ENCODE results near the gene IL16.

The IL16 gene

DNA sequence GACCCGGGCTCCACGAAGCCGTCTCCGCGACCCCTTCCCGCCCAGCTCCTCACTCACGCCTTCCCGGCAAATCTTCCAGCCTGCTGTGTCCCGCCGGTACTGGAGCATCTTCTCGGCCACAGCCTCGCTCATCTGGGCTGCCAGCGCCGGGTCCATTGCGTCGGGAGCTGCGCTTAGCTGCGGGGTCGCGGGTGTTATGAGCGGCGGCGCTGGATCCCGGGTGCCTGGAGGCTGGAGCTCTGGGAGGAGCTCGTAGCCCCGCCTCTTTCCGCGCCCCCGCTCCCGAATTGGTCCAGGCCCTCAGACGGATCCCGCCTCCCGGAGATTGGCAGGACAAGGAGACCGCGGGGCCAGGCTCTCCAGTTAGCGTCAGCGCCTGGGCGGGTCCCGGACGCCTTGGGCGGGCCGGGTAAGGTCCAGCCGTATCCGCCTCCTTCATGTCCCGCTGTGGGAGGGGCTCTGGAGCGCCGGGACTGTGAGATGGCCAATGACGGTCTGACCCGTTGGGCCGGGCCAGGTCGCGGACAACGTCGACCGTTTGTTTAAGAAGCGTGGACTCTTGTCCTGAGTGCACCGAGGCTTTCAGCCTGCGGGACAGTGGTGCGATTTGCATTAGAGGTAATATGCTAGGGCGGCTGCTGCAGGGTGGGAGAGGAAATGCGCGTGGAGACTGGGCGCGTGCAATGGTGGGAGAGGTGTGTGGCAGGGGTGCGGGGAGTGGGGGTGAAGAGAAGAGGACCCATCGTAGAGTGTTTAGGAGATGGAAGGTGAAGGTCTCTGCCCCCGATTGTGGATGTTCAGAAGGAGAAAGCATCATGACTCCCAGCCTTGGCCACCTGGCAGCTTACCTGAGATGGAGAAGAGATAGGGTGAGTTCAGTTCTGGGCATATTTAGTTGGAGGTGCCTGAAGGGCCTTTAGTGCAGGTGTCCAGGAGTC is 127.5 kb downstream of the IL16 start, which contains the start of gene STARD5:
Gene STARD5, minus strand, starts transcription at position 198 of the 938 bp plus-strand sequence. Its CDS starts 42 bp downstream, at position 156.
- TF ChIP-seq, protein P1, sequence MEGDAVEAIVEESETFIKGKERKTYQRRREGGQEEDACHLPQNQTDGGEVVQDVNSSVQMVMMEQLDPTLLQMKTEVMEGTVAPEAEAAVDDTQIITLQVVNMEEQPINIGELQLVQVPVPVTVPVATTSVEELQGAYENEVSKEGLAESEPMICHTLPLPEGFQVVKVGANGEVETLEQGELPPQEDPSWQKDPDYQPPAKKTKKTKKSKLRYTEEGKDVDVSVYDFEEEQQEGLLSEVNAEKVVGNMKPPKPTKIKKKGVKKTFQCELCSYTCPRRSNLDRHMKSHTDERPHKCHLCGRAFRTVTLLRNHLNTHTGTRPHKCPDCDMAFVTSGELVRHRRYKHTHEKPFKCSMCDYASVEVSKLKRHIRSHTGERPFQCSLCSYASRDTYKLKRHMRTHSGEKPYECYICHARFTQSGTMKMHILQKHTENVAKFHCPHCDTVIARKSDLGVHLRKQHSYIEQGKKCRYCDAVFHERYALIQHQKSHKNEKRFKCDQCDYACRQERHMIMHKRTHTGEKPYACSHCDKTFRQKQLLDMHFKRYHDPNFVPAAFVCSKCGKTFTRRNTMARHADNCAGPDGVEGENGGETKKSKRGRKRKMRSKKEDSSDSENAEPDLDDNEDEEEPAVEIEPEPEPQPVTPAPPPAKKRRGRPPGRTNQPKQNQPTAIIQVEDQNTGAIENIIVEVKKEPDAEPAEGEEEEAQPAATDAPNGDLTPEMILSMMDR (IDR thresholded peaks at IDR 0.05; ENCODE audit: insufficient read depth, low read length, poor library complexity, severe bottlenecking), result no peak
- no peak for TF ChIP-seq EZH2phosphoT487 (conservative IDR thresholded peaks at IDR 0.05; ENCODE audit: low read length)
- no peaks in the 10 kb centered on the region for H3K79me2 ChIP-seq (ENCODE audit: insufficient read depth, low read length)
- no peak within 1 kb of the TSS for H3K27ac ChIP-seq (ENCODE audit: low read depth, low read length)
- H4K20me1 ChIP-seq (ENCODE audit: low read depth, low read length), result no peaks in the 10 kb centered on the region
- H3K4me2 ChIP-seq (ENCODE audit: low read depth, low read length, poor library complexity, severe bottlenecking), result peak within 1 kb of the TSS; percentile 88
- peak within 1 kb of the TSS; percentile 67 for H3K9ac ChIP-seq (ENCODE audit: low read length)
- no peaks in the 10 kb centered on the region for H3K9me3 ChIP-seq (ENCODE audit: insufficient read depth, low read length)
- peak within 1 kb of the TSS; percentile 78 for H3K4me3 ChIP-seq (ENCODE audit: insufficient read depth, low read length, poor library complexity, severe bottlenecking)
- H3K9me2 ChIP-seq (replicated peaks; ENCODE audit: insufficient read depth, low read length), result no peaks in the 10 kb centered on the region
- no peaks in the 10 kb centered on the region for H3K27me3 ChIP-seq (ENCODE audit: low read length)
- peak within 1 kb of the TSS; percentile 97 for H2AFZ ChIP-seq (ENCODE audit: low read depth, low read length, severe bottlenecking)
- no peaks in the 10 kb centered on the region for H3F3A ChIP-seq (ENCODE audit: insufficient read depth)
- no peaks in the 10 kb centered on the region for H3K36me3 ChIP-seq (ENCODE audit: low read length)

DNA sequence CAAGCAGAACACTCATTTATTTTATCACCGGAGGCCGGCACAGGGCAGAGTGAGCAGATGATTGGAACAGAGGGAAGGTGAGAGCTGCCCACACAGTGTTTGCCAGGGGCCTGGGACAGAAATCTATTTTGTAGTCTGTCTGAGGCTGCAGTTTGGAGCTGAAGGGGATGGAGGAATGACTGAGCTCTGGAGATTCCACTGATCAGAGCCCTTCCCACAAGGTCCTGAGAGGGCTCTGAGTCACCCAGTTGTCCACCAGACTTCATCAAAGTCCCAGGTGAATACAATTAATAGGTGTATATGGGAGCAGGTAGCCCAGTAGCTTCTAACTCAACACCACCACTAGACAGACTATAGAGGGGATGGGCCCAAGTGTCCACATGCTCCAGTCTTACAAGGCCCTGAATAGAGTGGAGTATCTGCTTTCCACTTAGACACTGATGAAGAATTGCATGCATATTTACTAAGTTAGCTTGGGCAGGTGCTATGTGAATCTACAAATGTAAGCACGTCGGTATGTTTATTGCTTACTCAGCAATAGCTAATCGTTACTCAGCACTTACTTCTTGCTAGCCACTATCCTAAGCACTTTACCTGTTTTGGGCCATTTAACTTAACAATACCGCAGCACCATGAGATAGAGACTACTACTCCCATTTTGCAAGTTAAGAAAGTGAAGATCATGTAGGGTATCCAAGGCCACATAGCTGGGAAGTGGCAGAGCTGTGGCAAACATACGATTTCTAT is 130.0 kb downstream of the IL16 start:
- no peak overlapping the region for H3K27ac ChIP-seq (ENCODE audit: low read depth, low read length)
- TF ChIP-seq EZH2phosphoT487 (conservative IDR thresholded peaks at IDR 0.05; ENCODE audit: low read length), result no peak
- TF ChIP-seq, protein P1 (IDR thresholded peaks at IDR 0.05; ENCODE audit: insufficient read depth, low read length, poor library complexity, severe bottlenecking), result no peak
- no peaks in the 10 kb centered on the region for H3F3A ChIP-seq (ENCODE audit: insufficient read depth)

DNA sequence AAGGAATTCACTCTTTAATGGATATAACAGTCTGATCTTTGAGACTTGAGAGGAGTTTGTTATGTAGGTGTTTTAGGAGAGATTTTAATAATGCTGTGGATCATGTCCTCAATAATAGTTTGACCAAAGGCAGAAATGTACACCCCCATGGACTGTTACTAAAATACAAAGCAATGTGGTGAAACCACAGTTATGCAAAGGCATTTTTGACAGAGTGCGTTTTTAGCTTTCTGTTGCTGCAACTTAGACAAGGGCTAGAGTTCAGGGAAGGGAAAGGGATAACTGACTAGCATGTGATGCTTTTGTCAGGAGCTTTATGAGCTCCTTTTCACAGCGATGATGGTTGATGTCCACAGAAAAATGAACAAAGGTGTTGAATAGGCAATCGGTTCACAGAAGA is 130.8 kb downstream of the IL16 start:
- H3K27me3 ChIP-seq (ENCODE audit: low read length), result no peaks in the 10 kb centered on the region
- H3K27ac ChIP-seq (ENCODE audit: low read depth, low read length), result no peak overlapping the region
- no peak overlapping the region for H3K4me3 ChIP-seq (ENCODE audit: insufficient read depth, low read length, poor library complexity, severe bottlenecking)
- H4K20me1 ChIP-seq (ENCODE audit: low read depth, low read length), result no peaks in the 10 kb centered on the region
- H3K4me2 ChIP-seq (ENCODE audit: low read depth, low read length, poor library complexity, severe bottlenecking), result no peak overlapping the region
- H3K36me3 ChIP-seq (ENCODE audit: low read length), result no peaks in the 10 kb centered on the region
- H3F3A ChIP-seq (ENCODE audit: insufficient read depth), result no peaks in the 10 kb centered on the region
- H3K9me3 ChIP-seq (ENCODE audit: insufficient read depth, low read length), result no peaks in the 10 kb centered on the region
- H2AFZ ChIP-seq (ENCODE audit: low read depth, low read length, severe bottlenecking), result no peak overlapping the region
- H3K9me2 ChIP-seq (replicated peaks; ENCODE audit: insufficient read depth, low read length), result no peaks in the 10 kb centered on the region
- TF ChIP-seq, protein P1 (IDR thresholded peaks at IDR 0.05; ENCODE audit: insufficient read depth, low read length, poor library complexity, severe bottlenecking), result no peak
- no peak for TF ChIP-seq EZH2phosphoT487 (conservative IDR thresholded peaks at IDR 0.05; ENCODE audit: low read length)
- no peak overlapping the region for H3K9ac ChIP-seq (ENCODE audit: low read length)
- H3K79me2 ChIP-seq (ENCODE audit: insufficient read depth, low read length), result no peaks in the 10 kb centered on the region

More for the DNA sequence above, 130.0 kb downstream of the IL16 start:
- Histone ChIP-seq H4K20me1 (ENCODE audit: low read depth, low read length) (no peaks in the 10 kb centered on the region), H3K4me3 (ENCODE audit: insufficient read depth, low read length, poor library complexity, severe bottlenecking) (no peak overlapping the region), H3K79me2 (ENCODE audit: insufficient read depth, low read length) (no peaks in the 10 kb centered on the region), H3K4me2 (ENCODE audit: low read depth, low read length, poor library complexity, severe bottlenecking) (no peak overlapping the region), H3K27me3 (ENCODE audit: low read length) (no peaks in the 10 kb centered on the region), H3K9me2 (replicated peaks; ENCODE audit: insufficient read depth, low read length) (no peaks in the 10 kb centered on the region), H3K9ac (ENCODE audit: low read length) (no peak overlapping the region), H3K9me3 (ENCODE audit: insufficient read depth, low read length) (no peaks in the 10 kb centered on the region), H2AFZ (ENCODE audit: low read depth, low read length, severe bottlenecking) (no peak overlapping the region), H3K36me3 (ENCODE audit: low read length) (no peaks in the 10 kb centered on the region)

Data from SU-DHL-6 (cell line).